ENCODE results near the gene TACC2. TPM values are rescaled to one million over a fixed set of nuclear protein-coding genes. Genes with fewer than 3 reads are reported as not detected.

The TACC2 gene
- total and polyA plus RNA-seq, 9 of the 15 experiments (the other 6 are each of a cell fraction or from before 2014, with no cell fraction given), result under 0.01 to 0.35 (median 0.03) TPM; not detected in 6

DNA sequence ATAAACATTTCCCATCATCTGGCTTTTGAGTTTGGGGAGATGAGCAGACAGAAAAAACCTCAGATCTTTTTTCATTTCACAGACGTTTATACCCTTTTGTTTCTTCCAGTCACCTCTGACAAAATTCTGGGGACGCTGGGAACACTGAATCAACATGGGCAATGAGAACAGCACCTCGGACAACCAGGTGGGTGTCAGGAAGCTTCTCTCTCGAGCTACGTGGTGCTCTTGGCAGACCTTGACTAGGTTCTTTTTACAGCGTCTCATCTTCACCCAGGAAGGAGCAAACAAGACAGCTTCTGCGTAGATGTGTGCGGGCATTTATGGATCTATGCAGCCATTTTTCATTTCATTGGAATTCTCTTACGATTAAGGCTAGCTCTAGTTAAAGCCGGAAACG is 32.9 kb downstream of the TACC2 start:
- Histone ChIP-seq H3K79me2 (ENCODE audit: control insufficient read depth, insufficient read depth, low read length) (no peaks in the 10 kb centered on the region), H3K4me2 (ENCODE audit: insufficient read depth, low read length) (no peak overlapping the region), H2AFZ (ENCODE audit: low read depth, low read length) (no peak overlapping the region), H4K20me1 (replicated peaks; ENCODE audit: control insufficient read depth, insufficient read depth, low read length) (no peaks in the 10 kb centered on the region), H3K4me1 (replicated peaks in 1 of 2; ENCODE audit: control insufficient read depth in 2 of 2, insufficient read depth in 2 of 2, low read length in 2 of 2) (no peaks in the 10 kb centered on the region), H3K4me3 (no peak overlapping the region), H3K9me3 (replicated peaks; ENCODE audit: control insufficient read depth, insufficient read depth, low read depth, low read length) (no peaks in the 10 kb centered on the region), H3K27me3 (ENCODE audit: control insufficient read depth in 2 of 2, insufficient read depth in 2 of 2, low read length in 2 of 2) (peaks cover 14 to 20% of the 10 kb centered on the region in 2 experiments), H3K36me3 (ENCODE audit: control insufficient read depth, insufficient read depth, low read length) (no peaks in the 10 kb centered on the region), H3K9ac (ENCODE audit: insufficient read depth in 1 of 2, low read depth in 2 of 2, low read length in 2 of 2) (no peak overlapping the region), H3K27ac (ENCODE audit: extremely low read depth, low read depth, low read length) (no peak overlapping the region), H3K9me1 (ENCODE audit: control insufficient read depth, insufficient read depth, low read length) (no peaks in the 10 kb centered on the region)
- DNase-seq (ENCODE audit: extremely low read depth in 1 of 4, low spot score in 3 of 4) (no peak), ATAC-seq (no peak), FAIRE-seq (no peak)
- intact Hi-C loops (cut with micrococcal nuclease), result no loop called here
- in situ Hi-C loops (cut with MboI), result no loop called here
- ChIA-PET POLR2A (no interaction called here), CTCF (ENCODE audit: low intra/inter-chr PET ratio) (no interaction called here)
- 10% methylated on average over 10 of the region's 11 CpGs for WGBS (ENCODE audit: insufficient coverage, low coverage, missing lambda C conversion rate)
- TF ChIP-seq RBM34 (IDR thresholded peaks at IDR 0.05; ENCODE audit: borderline replicate concordance, insufficient read depth, low read length) (no peak), CHD4 (IDR thresholded peaks at IDR 0.05; ENCODE audit: insufficient read depth, insufficient replicate concordance, low read depth, low read length, poor library complexity, severe bottlenecking) (no peak), SIX5 (IDR thresholded peaks at IDR 0.05; ENCODE audit: borderline replicate concordance in 1 of 2, insufficient read depth in 1 of 2, low read depth in 1 of 2, low read length in 2 of 2) (no peak), ZC3H8 (IDR thresholded peaks at IDR 0.05) (no peak), HNRNPLL (IDR thresholded peaks at IDR 0.05; ENCODE audit: low read depth, low read length, poor library complexity, severe bottlenecking) (no peak)
- TF ChIP-seq, protein P1, sequence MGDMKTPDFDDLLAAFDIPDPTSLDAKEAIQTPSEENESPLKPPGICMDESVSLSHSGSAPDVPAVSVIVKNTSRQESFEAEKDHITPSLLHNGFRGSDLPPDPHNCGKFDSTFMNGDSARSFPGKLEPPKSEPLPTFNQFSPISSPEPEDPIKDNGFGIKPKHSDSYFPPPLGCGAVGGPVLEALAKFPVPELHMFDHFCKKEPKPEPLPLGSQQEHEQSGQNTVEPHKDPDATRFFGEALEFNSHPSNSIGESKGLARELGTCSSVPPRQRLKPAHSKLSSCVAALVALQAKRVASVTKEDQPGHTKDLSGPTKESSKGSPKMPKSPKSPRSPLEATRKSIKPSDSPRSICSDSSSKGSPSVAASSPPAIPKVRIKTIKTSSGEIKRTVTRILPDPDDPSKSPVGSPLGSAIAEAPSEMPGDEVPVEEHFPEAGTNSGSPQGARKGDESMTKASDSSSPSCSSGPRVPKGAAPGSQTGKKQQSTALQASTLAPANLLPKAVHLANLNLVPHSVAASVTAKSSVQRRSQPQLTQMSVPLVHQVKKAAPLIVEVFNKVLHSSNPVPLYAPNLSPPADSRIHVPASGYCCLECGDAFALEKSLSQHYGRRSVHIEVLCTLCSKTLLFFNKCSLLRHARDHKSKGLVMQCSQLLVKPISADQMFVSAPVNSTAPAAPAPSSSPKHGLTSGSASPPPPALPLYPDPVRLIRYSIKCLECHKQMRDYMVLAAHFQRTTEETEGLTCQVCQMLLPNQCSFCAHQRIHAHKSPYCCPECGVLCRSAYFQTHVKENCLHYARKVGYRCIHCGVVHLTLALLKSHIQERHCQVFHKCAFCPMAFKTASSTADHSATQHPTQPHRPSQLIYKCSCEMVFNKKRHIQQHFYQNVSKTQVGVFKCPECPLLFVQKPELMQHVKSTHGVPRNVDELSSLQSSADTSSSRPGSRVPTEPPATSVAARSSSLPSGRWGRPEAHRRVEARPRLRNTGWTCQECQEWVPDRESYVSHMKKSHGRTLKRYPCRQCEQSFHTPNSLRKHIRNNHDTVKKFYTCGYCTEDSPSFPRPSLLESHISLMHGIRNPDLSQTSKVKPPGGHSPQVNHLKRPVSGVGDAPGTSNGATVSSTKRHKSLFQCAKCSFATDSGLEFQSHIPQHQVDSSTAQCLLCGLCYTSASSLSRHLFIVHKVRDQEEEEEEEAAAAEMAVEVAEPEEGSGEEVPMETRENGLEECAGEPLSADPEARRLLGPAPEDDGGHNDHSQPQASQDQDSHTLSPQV (IDR thresholded peaks at IDR 0.05), result no peak
- no TSS peak for BruUV-seq (replicated peaks)
